ENCODE measurements around the gene VIPR1.

VIPR1 gene

DNA sequence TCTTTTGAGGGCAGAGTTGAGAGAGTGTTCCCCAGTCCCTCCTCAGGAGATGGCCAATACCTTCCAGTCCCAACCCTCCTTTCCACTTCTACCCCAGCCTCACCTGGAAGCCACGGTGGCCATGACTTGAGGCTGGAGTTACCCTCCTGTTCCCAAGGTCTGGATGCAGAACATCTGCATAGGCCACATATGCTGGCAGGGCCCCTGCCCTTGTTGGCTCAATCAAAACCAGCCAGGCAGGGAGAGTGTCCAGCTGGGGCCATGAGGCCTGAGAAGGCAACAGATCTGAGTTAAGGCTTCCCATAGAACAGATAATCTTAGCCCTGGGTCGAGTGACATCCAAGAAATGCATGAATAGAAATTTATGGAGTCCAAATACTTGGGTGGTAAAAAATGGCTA is 23.6 kb upstream of the VIPR1 start:
- Histone ChIP-seq H3K4me1 (ENCODE audit: control insufficient read depth in 1 of 2, insufficient read depth in 1 of 2, low read depth in 1 of 2, low read length in 1 of 2) (no peaks in the 10 kb centered on the region), H3K27ac (no peak overlapping the region), H3K27me3 (peaks cover 4% of the 10 kb centered on the region), H3K36me3 (no peaks in the 10 kb centered on the region), H3K4me3 (ENCODE audit: low read depth in 1 of 2, low read length in 1 of 2) (no peak overlapping the region), H3K9me3 (no peaks in the 10 kb centered on the region)
- TF ChIP-seq, protein P1, sequence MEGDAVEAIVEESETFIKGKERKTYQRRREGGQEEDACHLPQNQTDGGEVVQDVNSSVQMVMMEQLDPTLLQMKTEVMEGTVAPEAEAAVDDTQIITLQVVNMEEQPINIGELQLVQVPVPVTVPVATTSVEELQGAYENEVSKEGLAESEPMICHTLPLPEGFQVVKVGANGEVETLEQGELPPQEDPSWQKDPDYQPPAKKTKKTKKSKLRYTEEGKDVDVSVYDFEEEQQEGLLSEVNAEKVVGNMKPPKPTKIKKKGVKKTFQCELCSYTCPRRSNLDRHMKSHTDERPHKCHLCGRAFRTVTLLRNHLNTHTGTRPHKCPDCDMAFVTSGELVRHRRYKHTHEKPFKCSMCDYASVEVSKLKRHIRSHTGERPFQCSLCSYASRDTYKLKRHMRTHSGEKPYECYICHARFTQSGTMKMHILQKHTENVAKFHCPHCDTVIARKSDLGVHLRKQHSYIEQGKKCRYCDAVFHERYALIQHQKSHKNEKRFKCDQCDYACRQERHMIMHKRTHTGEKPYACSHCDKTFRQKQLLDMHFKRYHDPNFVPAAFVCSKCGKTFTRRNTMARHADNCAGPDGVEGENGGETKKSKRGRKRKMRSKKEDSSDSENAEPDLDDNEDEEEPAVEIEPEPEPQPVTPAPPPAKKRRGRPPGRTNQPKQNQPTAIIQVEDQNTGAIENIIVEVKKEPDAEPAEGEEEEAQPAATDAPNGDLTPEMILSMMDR (IDR thresholded peaks at IDR 0.05): no peak

DNA sequence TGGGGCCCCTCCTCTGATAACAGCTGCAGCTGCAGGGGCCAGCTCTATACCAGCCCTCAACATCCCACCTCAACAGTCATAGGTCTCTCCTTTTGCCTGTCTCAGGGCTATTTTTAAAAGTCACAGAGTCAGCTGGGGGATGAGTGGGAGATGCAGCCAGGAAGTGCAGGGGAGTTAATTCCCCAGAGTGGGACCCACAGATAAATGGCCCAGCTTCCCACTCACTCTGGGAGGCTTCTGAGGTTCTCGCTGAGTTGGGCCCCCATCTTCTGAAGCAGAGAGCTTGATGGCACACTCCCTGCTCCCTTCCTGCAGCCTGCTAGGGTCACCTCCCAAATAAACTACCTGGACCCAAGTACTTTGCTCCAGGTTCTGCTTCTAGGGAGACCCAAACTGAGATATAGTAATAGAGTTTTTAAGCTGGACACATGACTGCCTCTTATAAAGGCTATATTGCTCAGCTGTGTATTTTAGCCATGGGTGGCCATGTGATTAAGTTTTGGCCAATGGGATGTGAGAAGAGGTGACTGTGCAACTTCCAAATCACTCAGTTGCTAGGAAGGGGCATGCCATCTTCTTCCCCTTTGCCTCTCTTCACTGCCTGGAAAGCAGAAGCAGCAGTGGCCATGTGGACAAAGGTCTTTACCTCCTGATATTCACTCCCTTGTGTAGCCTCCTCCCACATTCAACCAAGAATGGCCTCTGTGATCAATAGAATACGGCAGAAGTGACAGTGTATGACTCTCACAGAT is 15.5 kb upstream of the VIPR1 start:
- Histone ChIP-seq H3K36me3 (no peaks in the 10 kb centered on the region), H3K9me3 (no peaks in the 10 kb centered on the region), H3K4me1 (ENCODE audit: control insufficient read depth in 1 of 2, insufficient read depth in 1 of 2, low read depth in 1 of 2, low read length in 1 of 2) (peaks cover 4 to 5% of the 10 kb centered on the region in 2 experiments), H3K27me3 (peaks cover 4% of the 10 kb centered on the region), H3K4me3 (ENCODE audit: low read depth in 1 of 2, low read length in 1 of 2) (no peak overlapping the region), H3K27ac (no peak overlapping the region)
- TF ChIP-seq, protein P1 (IDR thresholded peaks at IDR 0.05): no peak

DNA sequence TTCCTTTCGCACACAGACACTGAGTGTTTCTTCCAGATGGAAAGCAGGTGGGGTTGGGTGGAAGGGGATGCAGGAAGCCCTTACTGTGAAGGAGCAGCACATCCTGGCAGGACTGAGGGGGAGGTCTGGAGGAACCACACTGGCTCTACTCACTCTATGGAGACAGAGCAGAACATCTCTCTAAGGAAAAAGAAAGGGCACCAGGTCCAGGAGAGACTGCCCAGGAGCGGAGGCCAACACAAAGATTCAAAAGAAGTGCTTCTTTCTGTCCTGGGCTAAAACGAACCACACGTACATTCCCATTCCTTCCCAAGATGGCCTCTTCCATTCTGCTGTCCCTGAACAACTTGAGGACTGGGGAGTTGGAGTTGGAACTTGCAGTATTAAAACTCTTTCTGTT is 13.8 kb upstream of the VIPR1 start:
- no peaks in the 10 kb centered on the region for H3K36me3 ChIP-seq
- H3K27me3 ChIP-seq: peaks cover 4% of the 10 kb centered on the region
- no peak overlapping the region for H3K27ac ChIP-seq
- H3K9me3 ChIP-seq: no peaks in the 10 kb centered on the region
- H3K4me3 ChIP-seq (ENCODE audit: low read depth in 1 of 2, low read length in 1 of 2): no peak overlapping the region
- peaks cover 12 to 13% of the 10 kb centered on the region in 2 experiments for H3K4me1 ChIP-seq (ENCODE audit: control insufficient read depth in 1 of 2, insufficient read depth in 1 of 2, low read depth in 1 of 2, low read length in 1 of 2)
- TF ChIP-seq, protein P1 (IDR thresholded peaks at IDR 0.05): no peak

DNA sequence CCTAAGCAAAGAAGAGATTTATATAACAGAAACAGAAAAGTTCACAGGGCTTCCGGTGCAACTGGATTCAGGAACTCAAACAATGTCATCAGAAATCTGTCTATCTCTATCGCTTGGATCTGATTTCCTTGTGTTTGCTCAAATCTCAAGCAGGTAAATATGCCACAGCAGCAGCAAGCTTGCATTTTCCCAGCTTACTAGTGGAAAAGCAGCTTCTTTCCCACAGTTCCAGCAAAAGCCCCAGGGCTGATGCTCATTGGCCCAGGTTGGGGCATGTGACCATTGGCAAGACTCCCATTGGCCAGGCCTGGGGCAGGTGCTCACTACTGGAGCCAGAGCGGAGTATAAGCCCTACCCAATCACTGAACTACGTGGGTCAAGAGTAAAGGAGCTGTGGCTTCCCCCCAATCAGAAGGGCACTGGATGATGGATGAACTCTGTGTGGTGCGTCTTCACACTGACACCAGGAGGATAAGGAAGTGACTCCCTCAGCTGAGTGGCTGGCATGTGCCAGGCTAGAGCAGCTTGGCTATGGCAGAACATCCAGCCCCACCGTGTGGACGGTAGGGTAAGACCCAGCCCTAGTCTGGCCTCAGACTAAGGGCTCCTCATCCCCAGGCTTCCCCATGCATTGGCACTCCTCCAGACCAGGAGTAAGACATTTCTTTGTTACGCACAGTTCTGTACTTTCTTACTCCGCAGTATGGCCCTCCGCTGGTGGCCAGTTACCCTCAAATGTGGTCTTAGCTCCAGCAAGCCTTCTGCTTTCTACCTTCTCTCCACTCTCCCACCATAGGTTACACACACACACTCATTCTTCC is 13.1 kb upstream of the VIPR1 start:
- TF ChIP-seq, protein P1 (IDR thresholded peaks at IDR 0.05): no peak
- no peaks in the 10 kb centered on the region for H3K9me3 ChIP-seq
- H3K27ac ChIP-seq: no peak overlapping the region

DNA sequence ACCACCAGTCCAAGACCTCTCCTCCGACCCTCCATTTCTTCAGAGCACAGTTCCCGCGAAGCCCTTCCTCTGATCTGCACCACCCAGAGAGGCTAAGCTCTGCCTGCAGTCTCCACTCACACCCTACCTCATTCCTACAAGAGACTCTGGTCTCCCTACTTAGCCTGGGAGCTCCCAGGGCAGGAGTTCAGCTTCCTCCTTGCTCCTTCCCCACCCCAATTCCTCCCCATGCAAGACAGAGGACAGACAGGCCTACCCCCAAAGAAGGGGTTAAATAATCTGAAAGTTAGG is 12.6 kb upstream of the VIPR1 start:
- no peaks in the 10 kb centered on the region for H3K36me3 ChIP-seq
- no peaks in the 10 kb centered on the region for H3K9me3 ChIP-seq
- no peak overlapping the region for H3K4me3 ChIP-seq (ENCODE audit: low read depth in 1 of 2, low read length in 1 of 2)
- peaks cover 4% of the 10 kb centered on the region for H3K27me3 ChIP-seq
- H3K27ac ChIP-seq: no peak overlapping the region
- peaks cover 12 to 13% of the 10 kb centered on the region in 2 experiments for H3K4me1 ChIP-seq (ENCODE audit: control insufficient read depth in 1 of 2, insufficient read depth in 1 of 2, low read depth in 1 of 2, low read length in 1 of 2)
- TF ChIP-seq, protein P1 (IDR thresholded peaks at IDR 0.05): no peak

More for the DNA sequence above, 13.1 kb upstream of the VIPR1 start:
- Histone ChIP-seq H3K27me3 (peaks cover 4% of the 10 kb centered on the region), H3K4me1 (ENCODE audit: control insufficient read depth in 1 of 2, insufficient read depth in 1 of 2, low read depth in 1 of 2, low read length in 1 of 2) (peaks cover 12 to 13% of the 10 kb centered on the region in 2 experiments), H3K36me3 (no peaks in the 10 kb centered on the region), H3K4me3 (ENCODE audit: low read depth in 1 of 2, low read length in 1 of 2) (no peak overlapping the region)
